Activated naive CD8-positive, alpha-beta T cell treated with anti-CD3 and anti-CD28 coated beads, Interleukin-2, amount 50 U/mL, for 16 hours (primary cell): Measurements from ENCODE around the gene RIPK4.

ENCODE experiments used
- DNase-seq: peaks from one replicate; pipeline ENCODE4 v3.0.0-alpha.2; 2020; ENCODE audit warnings: low read depth, low spot score

RIPK4 gene

DNA sequence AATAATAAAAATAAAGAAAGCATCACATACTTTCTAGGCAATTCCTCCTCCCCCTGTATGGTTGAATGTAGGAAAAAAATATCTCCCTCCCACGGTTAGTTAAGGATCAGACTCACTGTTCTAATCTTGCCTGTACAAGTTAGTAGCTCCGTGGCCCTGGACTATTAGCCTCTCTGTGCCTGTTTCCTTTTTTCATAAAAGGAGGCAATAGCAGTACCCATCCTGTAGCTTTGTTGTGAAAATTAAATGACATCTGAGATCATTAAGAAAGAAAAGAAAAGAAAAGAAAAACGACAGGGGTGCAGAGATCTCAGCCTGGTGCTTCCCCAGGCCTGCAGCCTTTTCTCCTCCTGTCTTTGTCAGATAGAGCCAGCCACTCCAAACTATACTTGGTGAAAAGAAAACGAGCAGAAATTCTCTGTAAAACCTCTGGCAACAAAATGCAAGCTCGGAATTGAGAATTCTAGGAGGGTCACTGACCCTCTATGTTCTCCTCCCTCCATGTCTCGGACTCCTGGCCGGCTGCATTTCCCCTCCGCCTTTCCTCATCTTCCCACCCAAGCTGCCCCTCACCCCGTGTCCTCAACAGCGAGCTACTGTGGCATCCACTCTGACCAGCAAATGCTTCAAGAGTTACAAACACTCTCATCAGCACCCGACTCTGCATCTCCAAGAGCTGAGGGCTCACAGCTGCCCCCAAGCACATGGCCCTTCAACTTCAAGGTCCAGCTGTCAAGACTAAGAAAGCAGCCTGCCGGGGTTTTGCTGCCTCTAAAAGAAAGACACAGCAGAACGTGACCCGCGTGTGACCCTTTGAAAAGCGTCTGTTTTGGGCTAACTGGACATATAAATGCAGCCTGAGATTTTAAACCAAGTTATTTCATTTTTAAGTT lies 13.6 kb downstream of the RIPK4 start:
- DNase-seq = no peak

DNA sequence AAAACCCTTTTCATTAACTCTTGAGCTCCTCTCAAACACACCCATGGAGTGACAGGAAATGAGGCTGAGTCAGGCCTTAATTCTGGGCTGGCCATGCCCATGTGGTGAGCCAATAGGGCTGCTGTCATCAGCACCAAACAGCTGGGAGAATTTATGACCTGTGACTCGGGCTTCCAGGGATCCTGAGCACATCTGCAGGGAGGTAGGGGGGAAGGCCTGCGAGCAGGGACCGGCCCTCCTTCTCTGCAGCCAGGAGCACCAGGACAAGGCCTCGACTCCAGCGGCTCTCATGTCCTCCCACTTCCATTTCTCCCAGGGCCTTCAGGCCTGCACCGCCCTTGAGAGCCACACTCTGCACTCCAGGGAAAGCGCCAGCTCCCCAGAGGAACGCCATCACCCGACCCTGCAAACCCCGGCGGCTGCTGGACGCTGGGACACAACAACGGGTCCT lies 14.6 kb downstream of the RIPK4 start:
- no peak for DNase-seq

DNA sequence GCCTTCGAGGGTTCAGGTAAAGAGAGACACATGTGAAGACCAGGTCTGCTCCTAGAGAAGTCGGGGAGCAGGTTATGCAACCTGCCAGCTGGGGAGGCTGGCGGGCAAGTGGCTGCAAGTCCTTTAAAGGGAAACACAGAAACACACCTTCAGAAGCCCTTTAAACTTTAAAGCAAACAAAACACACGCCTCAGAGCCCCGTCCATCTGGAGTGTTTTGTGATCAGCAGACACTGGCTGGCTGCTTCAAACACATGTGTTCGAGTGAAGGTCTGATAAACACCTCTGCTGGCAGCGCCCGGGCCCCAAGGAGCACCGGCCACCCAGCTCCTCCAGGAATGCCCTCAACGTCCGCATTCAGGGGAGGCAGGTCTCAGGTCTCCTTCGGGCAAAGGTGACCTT lies 15.2 kb downstream of the RIPK4 start:
- DNase-seq = no peak

- no peak for DNase-seq
These were observed 16.2 kb downstream of the RIPK4 start for GRCh38 chr21:41750532-41751151.

GRCh38 chr21:41750051-41750450 lies 16.8 kb downstream of the RIPK4 start:
- no peak for DNase-seq

- no peak for DNase-seq
These were observed 17.6 kb downstream of the RIPK4 start for GRCh38 chr21:41749286-41749685.

DNA sequence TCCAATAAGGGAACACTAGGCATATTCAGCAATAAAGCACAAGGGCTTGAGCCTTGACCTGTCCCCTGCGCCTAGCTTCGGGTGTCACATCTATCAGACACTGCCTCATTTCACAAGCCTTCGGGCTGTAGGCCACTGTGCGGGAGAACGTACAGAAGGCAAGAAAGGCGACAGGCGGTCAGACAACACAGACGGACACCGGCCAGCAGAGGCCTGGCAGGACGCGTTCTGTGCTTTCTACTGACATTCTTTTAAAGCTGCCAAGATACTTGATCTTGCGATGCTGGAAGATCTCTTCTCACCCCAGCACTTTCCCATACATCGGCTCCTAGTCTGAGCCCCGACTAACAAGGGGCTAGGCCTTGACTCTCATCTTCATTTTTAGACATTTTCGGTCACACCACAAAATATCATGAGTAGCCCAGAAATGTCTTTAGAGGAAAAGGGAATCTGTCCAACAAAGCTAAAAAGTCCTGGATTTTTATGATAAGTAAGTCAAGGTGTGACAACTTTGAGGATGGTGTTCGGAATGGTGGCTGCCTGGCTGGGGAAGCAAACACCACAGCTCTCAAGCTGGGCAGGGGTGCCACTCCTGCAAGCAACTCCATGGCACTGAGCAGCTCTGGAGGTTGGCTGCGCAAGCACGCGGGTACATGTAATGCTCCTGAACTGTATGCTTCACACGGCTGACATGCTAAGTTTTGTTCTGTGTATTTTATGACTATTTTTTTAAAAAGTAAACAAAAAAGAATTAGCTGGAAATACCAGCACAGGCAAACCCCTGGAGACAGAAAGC lies 18.7 kb downstream of the RIPK4 start:
- DNase-seq = no peak

DNA sequence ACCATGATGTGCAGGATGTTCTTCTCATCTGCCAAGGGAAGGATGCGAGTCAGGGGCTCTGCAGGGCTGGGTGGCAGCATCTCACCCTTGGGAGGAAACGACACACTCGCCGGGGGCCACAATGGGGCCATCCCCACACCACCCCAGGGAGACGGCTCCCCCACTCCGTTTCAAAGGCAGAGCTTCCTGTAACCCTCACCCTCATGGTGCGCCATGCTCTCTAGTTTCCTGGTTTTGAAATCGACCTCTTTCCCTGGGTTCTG lies 20.2 kb downstream of the RIPK4 start:
- DNase-seq = no peak

GRCh38 chr21:41745971-41746743 lies 20.7 kb downstream of the RIPK4 start:
- no peak for DNase-seq

DNA sequence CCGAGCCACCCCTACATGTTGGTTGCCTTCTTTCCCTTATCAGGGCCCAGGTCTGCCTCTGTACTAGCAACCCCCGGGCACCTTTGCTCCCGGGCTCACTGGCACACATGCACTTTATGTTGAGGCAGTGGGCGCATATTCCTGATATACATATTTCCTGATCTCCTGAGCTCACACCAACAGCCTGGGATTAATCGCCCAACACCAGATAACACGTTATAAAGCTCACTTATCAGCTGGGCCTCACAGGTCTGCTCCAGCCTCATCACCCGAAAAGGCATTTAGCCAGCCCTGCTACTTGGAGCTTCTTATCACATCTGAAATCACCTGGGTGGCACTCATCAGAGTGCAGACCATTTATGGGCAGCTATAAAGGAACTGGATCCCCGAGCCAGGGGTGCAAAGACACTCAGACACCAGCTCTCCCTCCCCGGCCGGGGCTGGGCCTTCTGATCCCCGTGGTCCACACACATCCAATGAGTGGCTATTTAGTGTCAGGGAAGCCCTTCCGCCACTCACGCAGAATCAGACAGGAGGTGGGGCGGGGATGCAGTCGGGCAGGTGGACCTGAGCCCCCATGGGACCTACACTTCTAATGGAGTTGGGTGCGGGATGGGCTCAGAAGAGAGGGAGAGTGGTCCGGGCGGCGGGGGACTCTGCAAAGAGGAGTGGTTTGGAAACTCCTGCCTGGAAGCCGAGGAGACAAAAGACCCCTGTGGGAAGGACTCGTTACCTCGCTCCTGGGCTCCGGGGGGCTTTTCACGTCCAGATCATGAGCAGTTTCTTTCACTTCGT lies 21.6 kb downstream of the RIPK4 start:
- no peak for DNase-seq

- DNase-seq = no peak
These were observed 22.6 kb downstream of the RIPK4 start for GRCh38 chr21:41744028-41744930.

DNA sequence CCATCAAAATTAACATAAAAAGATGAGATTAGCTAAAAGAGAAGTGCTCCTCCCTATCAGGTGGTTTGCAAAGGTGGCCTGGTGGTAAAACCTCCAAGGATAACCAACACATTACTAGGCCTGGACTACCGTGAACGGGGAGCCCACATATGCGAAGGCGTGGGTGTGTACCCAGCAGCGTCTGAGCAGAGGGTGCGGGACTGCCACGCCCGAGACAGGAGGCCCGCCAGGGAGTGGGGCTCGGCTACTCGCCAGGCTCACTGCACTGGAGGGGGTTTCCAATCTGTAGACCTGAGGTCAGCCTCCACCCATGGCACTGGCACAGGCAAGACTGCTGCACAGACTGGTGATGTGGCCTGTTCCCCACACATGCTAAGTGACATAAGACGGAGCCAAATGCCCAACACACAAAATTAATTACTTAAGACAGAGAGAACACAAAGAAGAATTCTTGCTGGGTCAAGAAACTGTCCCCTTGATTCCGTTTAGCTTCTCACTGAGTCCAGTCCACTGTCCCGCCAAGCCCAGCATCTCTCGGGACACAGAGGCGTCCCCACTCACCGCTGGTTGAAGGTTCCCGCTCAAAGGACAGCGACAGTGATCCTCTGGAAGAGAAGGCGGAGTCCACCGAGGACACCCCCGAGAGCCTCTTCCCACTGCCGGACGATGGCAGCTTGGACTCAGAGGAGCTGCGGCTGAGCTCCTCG lies 23.4 kb downstream of the RIPK4 start:
- DNase-seq = no peak

- no peak for DNase-seq
These were observed 24.6 kb downstream of the RIPK4 start for GRCh38 chr21:41742073-41742875.

DNA sequence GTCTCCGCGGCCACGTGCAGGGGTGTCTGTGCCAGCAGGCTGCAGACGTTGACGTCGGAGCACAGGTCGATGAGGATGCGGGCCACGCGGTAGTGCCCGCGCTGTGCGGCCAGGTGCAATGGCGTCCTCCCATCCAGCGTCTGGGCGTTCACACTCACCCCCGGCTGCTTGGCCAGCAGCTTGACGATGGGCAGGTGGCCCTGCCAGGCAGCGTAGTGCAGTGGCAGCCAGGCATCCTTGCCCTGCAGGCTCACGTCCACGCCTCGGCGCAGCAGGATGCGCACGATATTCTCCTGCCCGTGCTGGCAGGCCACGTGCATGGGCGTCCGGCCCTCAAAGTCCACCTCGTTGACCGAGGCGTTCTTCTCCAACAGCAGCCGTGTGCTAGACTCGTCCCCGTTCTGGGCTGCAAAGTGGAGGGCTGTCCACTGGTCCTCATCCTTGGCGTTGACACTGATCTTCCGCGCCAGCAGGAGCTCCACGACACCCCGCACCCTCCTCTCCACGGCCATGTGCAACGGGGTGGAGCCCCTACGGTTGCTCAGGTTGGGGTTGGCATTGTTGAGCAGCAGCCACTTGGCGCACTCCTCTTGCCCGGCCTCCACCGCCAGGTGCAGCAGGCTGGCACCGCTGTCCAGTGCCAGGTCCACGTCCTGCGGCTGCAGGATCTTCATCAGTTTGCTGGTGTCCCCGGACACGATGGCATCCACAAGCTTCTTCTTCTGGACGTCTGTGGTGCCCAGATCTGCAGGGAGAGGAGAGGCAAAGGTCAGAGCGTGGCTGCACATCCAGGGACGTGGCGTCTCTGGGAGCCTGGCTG lies 25.4 kb downstream of the RIPK4 start:
- no peak for DNase-seq

DNA sequence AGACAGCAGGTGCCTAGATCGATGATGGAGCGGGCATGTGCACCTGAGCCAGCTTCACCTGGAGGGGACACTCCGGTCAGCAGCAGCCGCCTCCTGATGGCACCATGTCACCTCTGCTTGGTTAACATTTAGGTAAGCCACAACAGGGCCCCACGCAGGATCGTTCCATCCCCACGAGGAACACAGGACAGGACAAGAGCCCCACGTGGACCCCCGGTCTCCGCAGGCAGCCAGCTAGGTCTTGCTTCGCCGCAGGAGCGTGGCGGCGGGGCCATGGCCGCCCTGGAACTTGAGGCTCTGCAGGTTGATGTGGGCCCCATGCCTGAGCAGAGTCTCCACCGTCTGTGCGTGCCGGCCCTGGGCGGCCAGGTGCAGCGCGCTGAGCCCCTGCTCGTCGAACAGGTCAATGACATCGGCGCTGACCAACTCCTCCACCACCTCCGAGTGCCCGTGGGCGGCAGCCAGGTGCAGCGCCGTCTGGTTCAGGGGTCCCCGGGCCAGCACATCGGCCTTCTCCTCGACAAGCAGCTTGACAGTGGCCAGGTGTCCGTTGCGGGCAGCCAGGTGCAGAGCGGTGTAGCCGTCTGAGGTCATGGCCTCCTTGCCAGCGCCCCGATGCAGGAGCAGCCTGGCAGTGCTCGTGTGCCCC lies 26.1 kb downstream of the RIPK4 start:
- DNase-seq = no peak

DNA sequence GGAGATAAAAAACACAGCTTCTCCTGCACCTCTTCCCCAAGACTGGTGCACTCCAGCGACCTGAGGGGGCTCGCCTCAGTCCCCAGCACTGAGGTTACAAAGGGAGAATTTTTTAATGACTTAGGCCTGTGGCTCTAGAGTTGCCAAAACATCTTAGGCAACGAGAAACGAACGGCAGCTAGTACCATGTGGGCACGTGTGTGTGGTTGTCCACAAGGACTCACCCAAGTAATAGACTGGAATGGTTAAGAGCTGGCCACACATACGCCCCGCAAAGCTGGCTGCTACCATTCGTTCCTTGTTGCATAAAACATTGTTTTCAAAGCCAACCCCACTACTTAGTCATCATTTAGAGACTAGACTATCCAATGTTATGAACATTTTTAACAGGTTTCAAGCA lies 26.9 kb downstream of the RIPK4 start:
- DNase-seq = no peak

GRCh38 chr21:41739011-41739410 lies 27.8 kb downstream of the RIPK4 start:
- no peak for DNase-seq
